ENCODE data around the gene DMBT1.
A peak's percentile ranks its signal among the peaks of the same experiment; 100 is the strongest.

- TF ChIP-seq CTCF (IDR thresholded peaks at IDR 0.05; ENCODE audit: low read depth, low read length) (peak; percentile 78), MAX (IDR thresholded peaks at IDR 0.05; ENCODE audit: low read depth, low read length) (0 out of 2 replicates have a peak, but pooled peaks have one; percentile 16)
Observed at GRCh38 chr10:122648599-122649428, 88.3 kb downstream of the DMBT1 start.

All from NB4 (cell line).